ENCODE data around the gene PDE4C. TPM values are rescaled to one million over a fixed set of nuclear protein-coding genes. Genes with fewer than 3 reads are reported as not detected.
"Not testable (repeated sequence)": the region's sequence is repeated elsewhere in the genome, so short reads cannot be mapped to it uniquely, and the experiment has no call there.

The PDE4C gene
- total and polyA plus RNA-seq, 5 donors = 0.47 to 2.8 (median 1.2) TPM

DNA sequence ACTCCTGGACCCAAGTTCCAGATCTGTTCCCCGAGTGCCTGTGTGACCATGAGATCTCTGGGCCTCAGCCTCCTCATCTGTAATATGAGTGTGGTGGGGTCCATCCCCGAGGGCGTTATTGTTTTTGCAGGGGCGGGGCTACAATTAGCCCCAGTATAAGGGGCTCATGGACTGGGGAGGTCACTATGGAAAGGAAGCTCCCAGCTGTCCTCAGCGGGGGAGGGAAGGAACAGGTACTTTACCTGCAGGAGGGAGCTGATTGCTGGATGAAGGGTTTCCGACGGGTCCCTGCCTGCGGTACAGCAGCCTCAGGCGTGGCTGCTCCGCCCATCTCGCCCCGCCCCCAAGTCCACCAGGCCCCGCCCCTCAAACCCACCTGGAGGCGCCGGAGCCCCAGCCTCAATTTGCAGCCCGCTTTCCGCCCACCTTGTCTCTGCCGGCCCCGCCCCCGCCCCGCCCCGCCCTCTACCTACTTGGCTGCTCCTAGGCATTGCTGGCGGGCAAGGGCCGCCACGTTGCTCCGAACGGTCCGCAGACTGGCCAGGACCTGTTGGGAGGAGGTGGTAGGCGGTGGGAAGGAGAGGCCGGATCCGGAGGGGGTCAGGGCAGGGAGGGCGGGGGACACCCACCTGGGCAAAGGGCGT, 5.5 kb downstream of the PDE4C start:
- no peak for ATAC-seq
- Histone ChIP-seq H3K9me3 (ENCODE audit: control insufficient read depth, low read length) (no peaks in the 10 kb centered on the region), H3K27ac (ENCODE audit: low read length) (no peak overlapping the region), H3K4me3 (ENCODE audit: low read length) (no peak overlapping the region), H3K27me3 (ENCODE audit: control insufficient read depth, insufficient read depth) (no peaks in the 10 kb centered on the region), H3K4me1 (ENCODE audit: control insufficient read depth, insufficient read depth, low read length) (peaks cover 5% of the 10 kb centered on the region)
- intact Hi-C loops (cut with DNase I) = no loop called here
- 10% methylated on average over 33 of the region's 33 CpGs for WGBS
- DNase-seq = peak in 1 of 3 donors; percentile 29

DNA sequence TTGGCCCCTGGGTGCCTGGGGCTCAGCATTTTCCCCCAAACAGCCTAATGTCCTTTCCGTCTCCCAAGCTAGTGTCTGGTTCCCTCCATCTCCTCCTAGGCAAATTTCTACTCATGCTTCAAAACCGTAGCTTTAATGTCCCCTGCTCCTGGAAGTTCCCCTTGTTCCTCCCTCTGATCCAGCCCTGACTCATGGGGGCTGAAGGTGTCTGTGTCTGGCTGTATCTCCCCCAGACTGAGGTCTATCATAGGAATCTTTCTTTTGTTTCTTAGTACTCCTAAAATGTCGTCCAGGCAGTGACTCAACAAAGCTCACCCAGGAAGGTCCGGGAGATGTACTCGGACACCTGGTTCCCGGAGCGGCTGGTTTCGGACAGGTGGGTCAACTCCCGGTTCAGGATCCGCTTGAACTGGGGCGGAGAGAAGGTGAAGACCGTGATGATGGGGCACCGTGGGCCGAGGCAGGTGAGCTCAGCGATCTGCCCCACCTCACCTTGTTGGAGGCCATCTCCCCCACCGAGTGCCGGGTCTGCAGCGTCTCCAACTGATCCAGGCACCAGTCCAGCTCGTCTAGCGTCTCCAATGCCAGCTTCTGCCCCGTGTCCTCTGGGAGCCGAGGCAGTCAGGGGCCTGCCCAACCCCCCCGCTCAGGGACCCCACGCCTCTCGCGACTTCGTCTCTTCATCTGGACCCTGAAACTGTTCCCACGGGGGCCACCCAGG, 6.2 kb downstream of the PDE4C start:
- intact Hi-C loops (cut with DNase I) = loop anchor here in 1 of 4 donors (10.0 kb wide), 1 partner anchor 185 kb away; no protein-coding TSS in a partner anchor

GRCh38 chr19:18218600-18218999, 7.6 kb downstream of the PDE4C start:
- 92% methylated on average over 3 of the region's 3 CpGs for WGBS
- H3K27me3 ChIP-seq (ENCODE audit: control insufficient read depth, insufficient read depth) = no peaks in the 10 kb centered on the region
- H3K9me3 ChIP-seq (ENCODE audit: control insufficient read depth, low read length) = no peaks in the 10 kb centered on the region
- H3K4me3 ChIP-seq (ENCODE audit: low read length) = no peak overlapping the region
- DNase-seq = no peak
- H3K4me1 ChIP-seq (ENCODE audit: control insufficient read depth, insufficient read depth, low read length) = no peaks in the 10 kb centered on the region
- intact Hi-C loops (cut with DNase I) = loop anchor here in 1 of 4 donors (10.0 kb wide), 1 partner anchor 186 kb away; no protein-coding TSS in a partner anchor
- H3K27ac ChIP-seq (ENCODE audit: low read length) = no peak overlapping the region
- ATAC-seq = no peak

More for the DNA sequence above, 6.2 kb downstream of the PDE4C start:
- ATAC-seq = no peak
- no peak overlapping the region for H3K4me3 ChIP-seq (ENCODE audit: low read length)
- WGBS = 65% methylated on average over 28 of the region's 28 CpGs
- DNase-seq = peak in 1 of 3 donors; percentile 34
- H3K4me1 ChIP-seq (ENCODE audit: control insufficient read depth, insufficient read depth, low read length) = peaks cover 3% of the 10 kb centered on the region
- no peaks in the 10 kb centered on the region for H3K9me3 ChIP-seq (ENCODE audit: control insufficient read depth, low read length)
- H3K27me3 ChIP-seq (ENCODE audit: control insufficient read depth, insufficient read depth) = no peaks in the 10 kb centered on the region
- no peak overlapping the region for H3K27ac ChIP-seq (ENCODE audit: low read length)

DNA sequence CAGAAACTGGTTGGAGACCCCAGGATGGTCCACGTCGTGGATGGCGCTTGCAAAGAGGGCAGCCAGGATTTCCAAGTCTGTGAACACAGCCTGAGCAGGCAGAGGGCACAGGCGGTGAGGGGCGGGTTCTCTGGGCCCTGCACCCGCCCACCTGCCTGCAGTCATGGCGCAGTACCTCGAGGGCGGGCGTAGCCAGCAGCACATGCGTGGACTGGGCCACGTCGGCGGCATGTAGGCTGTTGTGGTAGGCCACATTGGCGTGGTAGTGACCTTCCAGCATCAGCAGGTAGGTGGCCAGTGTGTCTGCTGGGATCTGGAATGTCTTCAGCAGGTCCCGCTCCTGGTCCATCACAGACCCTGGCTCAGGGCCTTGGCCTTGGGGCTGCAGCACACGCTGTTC, 8.1 kb downstream of the PDE4C start:
- Histone ChIP-seq H3K27ac (ENCODE audit: low read length) (no peak overlapping the region), H3K27me3 (ENCODE audit: control insufficient read depth, insufficient read depth) (no peaks in the 10 kb centered on the region), H3K4me3 (ENCODE audit: low read length) (no peak overlapping the region), H3K4me1 (ENCODE audit: control insufficient read depth, insufficient read depth, low read length) (no peaks in the 10 kb centered on the region), H3K9me3 (ENCODE audit: control insufficient read depth, low read length) (no peaks in the 10 kb centered on the region)
- ATAC-seq (peak in 1 of 2 donors; percentile 15), DNase-seq (no peak)
- intact Hi-C loops (cut with DNase I) = loop anchor here in 1 of 4 donors (10.0 kb wide), 1 partner anchor 187 kb away; no protein-coding TSS in a partner anchor
- WGBS = 84% methylated on average over 17 of the region's 17 CpGs

GRCh38 chr19:18216789-18217188, 9.4 kb downstream of the PDE4C start:
- H3K27me3 ChIP-seq (ENCODE audit: control insufficient read depth, insufficient read depth) = no peaks in the 10 kb centered on the region
- DNase-seq = no peak
- intact Hi-C loops (cut with DNase I) = loop anchor here in 1 of 4 donors (10.0 kb wide), 1 partner anchor 188 kb away; no protein-coding TSS in a partner anchor
- H3K4me3 ChIP-seq (ENCODE audit: low read length) = no peak overlapping the region
- no peaks in the 10 kb centered on the region for H3K4me1 ChIP-seq (ENCODE audit: control insufficient read depth, insufficient read depth, low read length)
- 94% methylated on average over 8 of the region's 8 CpGs for WGBS
- H3K27ac ChIP-seq (ENCODE audit: low read length) = no peak overlapping the region
- ATAC-seq = no peak
- no peaks in the 10 kb centered on the region for H3K9me3 ChIP-seq (ENCODE audit: control insufficient read depth, low read length)

DNA sequence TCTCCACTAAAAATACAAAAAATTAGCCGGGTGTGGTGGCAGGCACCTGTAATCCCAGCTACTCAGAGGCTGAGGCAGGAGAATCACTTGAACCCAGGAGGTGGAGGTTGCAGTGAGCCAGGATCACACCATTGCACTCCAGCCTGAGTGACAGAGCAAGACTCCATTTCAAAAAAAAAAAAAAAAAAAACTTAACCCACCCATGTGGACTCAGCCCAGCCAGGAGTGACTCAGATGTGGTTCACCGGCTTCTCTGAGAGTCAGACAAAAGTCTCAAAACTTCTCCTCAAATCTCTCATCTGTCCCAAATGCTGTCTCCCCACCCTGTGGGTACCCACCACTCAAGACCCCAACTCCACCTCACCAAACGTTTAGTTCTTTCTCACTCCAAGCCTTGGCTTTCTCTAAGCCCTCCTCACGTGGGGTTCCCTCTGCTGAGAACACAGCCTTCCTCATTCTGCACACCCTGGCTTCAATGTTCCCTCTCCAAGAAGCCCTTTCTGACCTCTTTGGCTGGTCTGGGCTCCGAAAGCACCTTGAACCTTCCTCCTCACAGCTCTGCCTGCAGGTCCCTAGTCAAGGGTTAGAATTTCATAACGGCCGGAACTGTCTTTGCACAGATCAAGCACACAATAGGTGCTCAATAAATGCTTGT, 11.3 kb downstream of the PDE4C start:
- Histone ChIP-seq H3K4me3 (ENCODE audit: low read length) (no peak overlapping the region), H3K27ac (ENCODE audit: low read length) (no peak overlapping the region), H3K27me3 (ENCODE audit: control insufficient read depth, insufficient read depth) (no peaks in the 10 kb centered on the region), H3K4me1 (ENCODE audit: control insufficient read depth, insufficient read depth, low read length) (no peaks in the 10 kb centered on the region), H3K9me3 (ENCODE audit: control insufficient read depth, low read length) (no peaks in the 10 kb centered on the region)
- DNase-seq (no peak), ATAC-seq (no peak)
- WGBS = 68% methylated on average over 7 of the region's 7 CpGs
- intact Hi-C loops (cut with DNase I) = loop anchor here in 2 of 4 donors (5.0 to 10.0 kb wide), 3 partner anchors 32 to 190 kb away; no protein-coding TSS in a partner anchor

DNA sequence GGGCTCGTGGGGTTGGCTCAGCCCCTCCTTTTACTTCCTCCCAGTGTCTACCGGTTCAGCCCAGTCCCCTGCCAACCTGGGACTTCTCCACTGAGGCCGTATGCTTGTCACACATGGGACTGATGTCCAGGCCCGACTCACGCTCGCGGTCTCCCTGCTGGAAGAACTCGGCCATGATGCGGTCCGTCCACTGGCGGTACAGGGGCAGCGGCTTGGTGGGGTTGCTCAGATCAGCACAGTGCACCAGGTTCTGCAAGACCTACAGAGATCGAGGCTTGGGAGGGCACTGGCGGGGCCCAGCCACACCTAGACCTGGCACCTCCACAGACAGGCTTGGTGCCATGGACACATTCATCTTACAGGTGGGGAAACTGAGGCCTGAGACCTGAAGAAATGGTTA, 14.6 kb downstream of the PDE4C start:
- intact Hi-C loops (cut with DNase I) = loop anchor here in 2 of 4 donors (5.0 to 10.0 kb wide), 3 partner anchors 36 to 193 kb away; no protein-coding TSS in a partner anchor
- 84% methylated on average over 14 of the region's 14 CpGs for WGBS

DNA sequence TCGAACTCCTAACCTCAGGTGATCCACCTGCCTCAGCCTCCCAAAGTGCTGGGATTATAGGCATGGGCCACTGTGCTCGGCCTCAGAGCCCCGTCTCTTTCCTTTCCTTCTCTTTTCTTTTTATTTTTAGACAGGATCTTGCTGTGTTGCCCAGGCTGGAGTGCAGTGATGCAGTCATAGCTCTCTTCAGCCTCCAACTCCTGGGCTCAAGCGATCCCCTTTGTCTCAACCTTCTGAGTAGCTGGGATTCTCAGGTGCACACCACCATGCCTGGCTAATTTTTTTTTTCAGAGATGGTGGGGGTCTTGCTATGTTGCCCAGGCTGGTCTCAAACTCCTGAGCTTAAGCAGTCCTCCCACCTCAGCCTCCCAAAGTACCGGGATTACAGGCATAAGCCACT, 16.3 kb downstream of the PDE4C start:
- not testable (repeated sequence) for H3K4me3 ChIP-seq (ENCODE audit: low read length); H3K4me1 ChIP-seq (ENCODE audit: control insufficient read depth, insufficient read depth, low read length); H3K27ac ChIP-seq (ENCODE audit: low read length); DNase-seq; H3K27me3 ChIP-seq (ENCODE audit: control insufficient read depth, insufficient read depth); ATAC-seq; H3K9me3 ChIP-seq (ENCODE audit: control insufficient read depth, low read length)
- 80% methylated on average over 5 of the region's 5 CpGs for WGBS
- intact Hi-C loops (cut with DNase I) = loop anchor here (2.0 to 10.0 kb wide), 6 partner anchors 37 to 205 kb away; partner anchors contain the start of genes SSBP4 (in 2 of the 4) and LSM4 (in 1 of the 4)

More for the DNA sequence above, 14.6 kb downstream of the PDE4C start:
- Histone ChIP-seq H3K9me3 (ENCODE audit: control insufficient read depth, low read length) (no peaks in the 10 kb centered on the region), H3K27ac (ENCODE audit: low read length) (no peak overlapping the region), H3K27me3 (ENCODE audit: control insufficient read depth, insufficient read depth) (no peaks in the 10 kb centered on the region), H3K4me1 (ENCODE audit: control insufficient read depth, insufficient read depth, low read length) (no peaks in the 10 kb centered on the region), H3K4me3 (ENCODE audit: low read length) (no peak overlapping the region)
- DNase-seq = peak in 1 of 3 donors; percentile 32
- ATAC-seq = no peak

DNA sequence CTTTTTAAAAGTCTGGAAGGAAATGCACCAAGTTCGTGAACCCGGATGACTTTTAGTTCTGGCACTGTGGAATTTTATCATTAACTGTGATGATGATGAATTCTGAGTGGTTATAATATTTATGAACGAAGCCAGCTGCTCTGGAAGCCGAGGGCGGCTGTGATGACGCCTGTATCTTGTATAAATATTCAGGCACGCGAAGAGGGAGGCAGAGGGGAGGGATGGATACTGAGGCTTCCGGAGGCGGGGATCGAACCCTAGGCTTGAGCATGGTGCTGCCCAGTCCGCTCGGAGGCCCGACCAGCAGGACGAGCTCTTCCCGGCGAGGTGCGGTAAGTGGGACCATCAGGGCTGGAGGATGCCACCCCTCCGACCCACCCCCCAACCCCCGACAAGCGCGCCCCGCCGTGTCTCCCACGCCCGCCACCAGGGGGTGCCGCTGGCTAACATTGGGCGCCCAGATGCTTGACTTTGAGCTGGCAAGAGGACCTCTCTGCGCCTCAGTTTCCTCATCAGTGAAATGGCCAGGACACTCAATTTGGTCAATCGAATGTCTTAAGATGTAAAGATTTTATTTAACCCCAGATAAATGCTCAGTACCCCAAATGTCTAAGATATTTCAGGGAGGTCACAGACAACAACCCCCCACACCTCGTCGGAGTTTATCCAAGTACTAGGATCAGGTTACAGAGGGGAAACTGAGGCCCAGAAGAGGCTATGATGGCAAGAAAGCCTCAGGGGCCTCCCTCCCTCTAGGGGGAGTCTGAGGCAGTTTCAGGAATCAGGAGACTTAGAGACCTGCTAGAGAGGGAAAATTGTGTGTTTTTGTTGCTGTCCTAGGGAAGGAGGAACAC, 17.9 kb downstream of the PDE4C start:
- ATAC-seq = no peak
- Histone ChIP-seq H3K27me3 (ENCODE audit: control insufficient read depth, insufficient read depth) (no peaks in the 10 kb centered on the region), H3K4me3 (ENCODE audit: low read length) (no peak overlapping the region), H3K4me1 (ENCODE audit: control insufficient read depth, insufficient read depth, low read length) (no peaks in the 10 kb centered on the region), H3K9me3 (ENCODE audit: control insufficient read depth, low read length) (no peaks in the 10 kb centered on the region), H3K27ac (ENCODE audit: low read length) (peak overlapping the region; percentile 8)
- peak; percentile 73 to 87 (median 85) for DNase-seq
- 13% methylated on average over 32 of the region's 32 CpGs for WGBS
- intact Hi-C loops (cut with DNase I) = loop anchor here in 3 of 4 donors (2.0 to 10.0 kb wide), 4 partner anchors 42 to 206 kb away; partner anchors contain the start of genes SSBP4 (in 2 of the 3) and LSM4 (in 1 of the 3)

GRCh38 chr19:18206018-18206417, 20.2 kb downstream of the PDE4C start:
- peaks cover 5% of the 10 kb centered on the region for H3K4me1 ChIP-seq (ENCODE audit: control insufficient read depth, insufficient read depth, low read length)
- intact Hi-C loops (cut with DNase I) = loop anchor here in 3 of 4 donors (5.0 to 10.0 kb wide), 3 partner anchors 46 to 209 kb away; partner anchors contain the start of genes SSBP4 (in 2 of the 3) and LSM4 (in 1 of the 3)
- no peak overlapping the region for H3K4me3 ChIP-seq (ENCODE audit: low read length)
- no peaks in the 10 kb centered on the region for H3K9me3 ChIP-seq (ENCODE audit: control insufficient read depth, low read length)
- WGBS = 85% methylated on average over 12 of the region's 12 CpGs
- ATAC-seq (no peak), DNase-seq (peak in 1 of 3 donors; percentile 56)
- peak overlapping the region; percentile 95 for H3K27ac ChIP-seq (ENCODE audit: low read length)
- H3K27me3 ChIP-seq (ENCODE audit: control insufficient read depth, insufficient read depth) = no peaks in the 10 kb centered on the region
